Endothelial cell of umbilical vein (primary cell): Measurements from ENCODE around the gene SLTM. TPM values are rescaled to one million over a fixed set of nuclear protein-coding genes. Genes with fewer than 3 reads are reported as not detected.

Experiments
- BruUV-seq: library from RNA; stranded (reverse); fragments of 400-500 nt; replicated peaks from 2 replicates; lab custom pipeline; 2021; lab: Mats Ljungman, UMichigan
- CTCF ChIA-PET: fragments of 300-600, 350-600 bp; sonication (Branson Sonifier 250); formaldehyde crosslinking; loops from one replicate; lab custom pipeline; 2021; ENCODE audit warnings: antibody characterized with exemption, inconsistent platforms; lab: Charles Lee
- POLR2A ChIA-PET: fragments of 300-600, 350-600 bp; sonication (Branson Sonifier 250); formaldehyde crosslinking; loops from one replicate; lab custom pipeline; 2021; ENCODE audit warnings: antibody characterized with exemption, inconsistent platforms; lab: Charles Lee
- DNase-seq: peaks from one replicate; pipeline ENCODE4 v3.0.0-alpha.2; 2011; ENCODE audit warnings: low read depth, low spot score
- FAIRE-seq: peaks from 2 replicates; lab custom pipeline; 2011; peaks lifted over from hg19 to GRCh38; lab: Jason Lieb, UNC
- H2AFZ ChIP-seq: 2 replicates; pipeline ENCODE4 v1.6.0; 2012; ENCODE audit warnings: low read depth, low read length, control low read depth, inconsistent platforms
- H3K27ac ChIP-seq: 2 replicates; pipeline ENCODE4 v1.5.1; 2011; ENCODE audit warnings: low read depth, mild to moderate bottlenecking, control low read depth, low read length, moderate library complexity; ENCODE audit not compliant: insufficient read depth
- H3K27me3 ChIP-seq, 2 experiments: 2 replicates each; pipeline versions ENCODE4 v1.6.0 to v1.6.1; 2011; ENCODE audit warnings: low read length in 2 of 2, mixed read lengths in 1 of 2; ENCODE audit not compliant: control insufficient read depth in 2 of 2, insufficient read depth in 2 of 2
- H3K36me3 ChIP-seq, 2 experiments: 2 replicates in 1 of 2; 3 replicates in 1 of 2; pipeline ENCODE4 v1.5.1; 2011; ENCODE audit warnings: low read length in 2 of 2, mild to moderate bottlenecking in 1 of 2, moderate library complexity in 1 of 2; ENCODE audit not compliant: control insufficient read depth in 2 of 2, insufficient read depth in 2 of 2; ENCODE audit errors: extremely low read depth in 1 of 2
- H3K4me1 ChIP-seq: 3 replicates; pipeline ENCODE4 v1.5.1; 2011; ENCODE audit warnings: mild to moderate bottlenecking, low read length; ENCODE audit not compliant: control insufficient read depth, insufficient read depth; ENCODE audit errors: extremely low read depth
- H3K4me2 ChIP-seq: 2 replicates; pipeline ENCODE4 v1.6.1; 2011; ENCODE audit warnings: low read length, control low read depth, mixed read lengths; ENCODE audit not compliant: insufficient read depth
- H3K4me3 ChIP-seq, 3 experiments: fragments of 200-600 bp in 1 of 3; sonication (generic), shearing (Covaris generic) in 1 of 3; replicated peaks in 1 of 3; 2 replicates each; pipeline ENCODE4 v1.5.1; 2011 to 2016; ENCODE audit warnings: control low read depth in 3 of 3, low read length in 3 of 3, mild to moderate bottlenecking in 2 of 3, inconsistent platforms in 1 of 3, low read depth in 1 of 3, moderate library complexity in 1 of 3; ENCODE audit not compliant: insufficient read depth in 1 of 3
- H3K79me2 ChIP-seq: 2 replicates; pipeline ENCODE4 v1.6.0; 2012; ENCODE audit warnings: low read length, inconsistent platforms; ENCODE audit not compliant: control insufficient read depth, insufficient read depth
- H3K9ac ChIP-seq: replicated peaks from 2 replicates; pipeline ENCODE3; 2011; ENCODE audit warnings: low read length, control low read depth; ENCODE audit not compliant: insufficient read depth; ENCODE audit errors: extremely low read depth
- H3K9me1 ChIP-seq: replicated peaks from 3 replicates; pipeline ENCODE4 v1.6.0; 2011; ENCODE audit warnings: mild to moderate bottlenecking, low read length; ENCODE audit not compliant: control insufficient read depth, insufficient read depth; ENCODE audit errors: extremely low read depth
- H3K9me3 ChIP-seq: replicated peaks from 2 replicates; pipeline ENCODE4 v1.5.1; 2012; ENCODE audit warnings: low read length, inconsistent platforms; ENCODE audit not compliant: control insufficient read depth, insufficient read depth
- H4K20me1 ChIP-seq: replicated peaks from 2 replicates; pipeline ENCODE3; 2011; ENCODE audit warnings: mild to moderate bottlenecking, low read length; ENCODE audit not compliant: control insufficient read depth, insufficient read depth; ENCODE audit errors: extremely low read depth
- EZH2 ChIP-seq: IDR thresholded peaks from 2 replicates; pipeline ENCODE4 v1.6.1; 2012; ENCODE audit warnings: borderline replicate concordance, low read depth, mild to moderate bottlenecking, moderate library complexity, low read length, inconsistent platforms; ENCODE audit not compliant: severe bottlenecking
- FOS ChIP-seq: IDR thresholded peaks from 2 replicates; pipeline ENCODE4 v1.6.1; 2011; ENCODE audit warnings: mild to moderate bottlenecking, low read length, moderate library complexity, borderline replicate concordance; ENCODE audit not compliant: insufficient read depth
- GATA2 ChIP-seq: IDR thresholded peaks from 2 replicates; pipeline ENCODE4 v1.7.0; 2011; ENCODE audit warnings: low read depth, mild to moderate bottlenecking, moderate library complexity, mixed read lengths, low read length; ENCODE audit not compliant: insufficient read length, insufficient read depth
- JUN ChIP-seq: IDR thresholded peaks from 2 replicates; pipeline ENCODE4 v1.6.1; 2011; ENCODE audit warnings: borderline replicate concordance, low read depth; ENCODE audit not compliant: insufficient read length, insufficient read depth
- MYC ChIP-seq: IDR thresholded peaks from one replicate; pipeline ENCODE4 v1.6.1; 2011; ENCODE audit warnings: mild to moderate bottlenecking, low read depth, low read length
- POLR2A ChIP-seq: IDR thresholded peaks from 2 replicates; pipeline ENCODE4 v1.6.1; 2012; ENCODE audit warnings: low read depth, mild to moderate bottlenecking, control low read depth, low read length
- POLR2AphosphoS5 ChIP-seq: IDR thresholded peaks from 2 replicates; pipeline ENCODE4 v1.6.1; 2012; ENCODE audit warnings: low read depth, mild to moderate bottlenecking, control low read depth, low read length, moderate library complexity; ENCODE audit not compliant: insufficient read depth
- dilution Hi-C: fragments of 300-500 bp; cut with MboI; formaldehyde crosslinking; loops from one replicate; pipeline ENCODE4 v1.15.0; 2019; ENCODE audit warnings: low sequenced_read_pairs; ENCODE audit not compliant: extremely low pct_ligation_motif_present
- intact Hi-C: fragments of 100-400 bp; cut with micrococcal nuclease; formaldehyde crosslinking; loops from one replicate; pipeline ENCODE4 v1.10.0; 2022
- polyA plus RNA-seq, 4 experiments: library from polyadenylated mRNA; depleted of rRNA in 3 of 4; stranded (reverse) in 3 of 4; unstranded in 1 of 4; fragments of >200 nt; gene quantifications; 2 replicates each; pipeline versions ENCODE4 v1.2.1 to v1.2.3, GENCODE V29; 2011 to 2012; ENCODE audit warnings: missing spikeins in 1 of 4
- total RNA-seq: library from RNA; stranded (reverse); gene quantifications from 2 replicates; pipeline ENCODE4 v1.2.3, GENCODE V29; 2021
- TF ChIP-seq, protein P1 (sequence below), 2 donors: IDR thresholded peaks; 1 replicate in 1 of 2; 2 replicates in 1 of 2; pipeline ENCODE4 v1.5.1; 2011; ENCODE audit warnings: low read length in 2 of 2, mild to moderate bottlenecking in 2 of 2, moderate library complexity in 2 of 2, control low read depth in 1 of 2, inconsistent platforms in 1 of 2, low read depth in 1 of 2; ENCODE audit not compliant: insufficient read depth in 1 of 2; ENCODE audit errors: extremely low read depth in 1 of 2
- TF ChIP-seq, protein P2 (sequence below): IDR thresholded peaks from 2 replicates; pipeline ENCODE4 v1.6.1; 2011; ENCODE audit not compliant: insufficient read depth, insufficient read length

The SLTM gene
- total and polyA plus RNA-seq, 2 donors (not counting 3 experiments of a cell fraction or from before 2014, with no cell fraction given), result 28.1 to 93.0 TPM

GRCh38 chr15:58889363-58889762, 44.1 kb downstream of the SLTM start:
- DNase-seq, result no peak
- Histone ChIP-seq H3K27ac (no peak overlapping the region), H3K9ac (no peak overlapping the region), H3K9me1 (no peaks in the 10 kb centered on the region), H4K20me1 (no peaks in the 10 kb centered on the region), H3K4me1 (no peaks in the 10 kb centered on the region), H3K9me3 (no peaks in the 10 kb centered on the region), H3K27me3 (no peaks in the 10 kb centered on the region), H2AFZ (no peak overlapping the region), H3K36me3 (peaks cover 15 to 62% of the 10 kb centered on the region in 2 experiments), H3K79me2 (no peaks in the 10 kb centered on the region), H3K4me2 (no peak overlapping the region), H3K4me3 (no peak overlapping the region)
- ChIA-PET CTCF (no interaction called here), POLR2A (no interaction called here)
- intact Hi-C loops (no loop called here), dilution Hi-C loops (no loop called here)
- TF ChIP-seq POLR2AphosphoS5 (no peak), FOS (no peak), POLR2A (no peak), JUN (no peak), EZH2 (no peak), MYC (no peak), GATA2 (no peak)
- TF ChIP-seq, protein P1, sequence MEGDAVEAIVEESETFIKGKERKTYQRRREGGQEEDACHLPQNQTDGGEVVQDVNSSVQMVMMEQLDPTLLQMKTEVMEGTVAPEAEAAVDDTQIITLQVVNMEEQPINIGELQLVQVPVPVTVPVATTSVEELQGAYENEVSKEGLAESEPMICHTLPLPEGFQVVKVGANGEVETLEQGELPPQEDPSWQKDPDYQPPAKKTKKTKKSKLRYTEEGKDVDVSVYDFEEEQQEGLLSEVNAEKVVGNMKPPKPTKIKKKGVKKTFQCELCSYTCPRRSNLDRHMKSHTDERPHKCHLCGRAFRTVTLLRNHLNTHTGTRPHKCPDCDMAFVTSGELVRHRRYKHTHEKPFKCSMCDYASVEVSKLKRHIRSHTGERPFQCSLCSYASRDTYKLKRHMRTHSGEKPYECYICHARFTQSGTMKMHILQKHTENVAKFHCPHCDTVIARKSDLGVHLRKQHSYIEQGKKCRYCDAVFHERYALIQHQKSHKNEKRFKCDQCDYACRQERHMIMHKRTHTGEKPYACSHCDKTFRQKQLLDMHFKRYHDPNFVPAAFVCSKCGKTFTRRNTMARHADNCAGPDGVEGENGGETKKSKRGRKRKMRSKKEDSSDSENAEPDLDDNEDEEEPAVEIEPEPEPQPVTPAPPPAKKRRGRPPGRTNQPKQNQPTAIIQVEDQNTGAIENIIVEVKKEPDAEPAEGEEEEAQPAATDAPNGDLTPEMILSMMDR (IDR thresholded peaks at IDR 0.05; ENCODE audit: extremely low read depth in 1 of 2, insufficient read depth in 1 of 2, low read depth in 1 of 2, low read length in 2 of 2), result no peak
- TF ChIP-seq, protein P2, sequence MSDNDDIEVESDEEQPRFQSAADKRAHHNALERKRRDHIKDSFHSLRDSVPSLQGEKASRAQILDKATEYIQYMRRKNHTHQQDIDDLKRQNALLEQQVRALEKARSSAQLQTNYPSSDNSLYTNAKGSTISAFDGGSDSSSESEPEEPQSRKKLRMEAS, result no peak
- no TSS peak for BruUV-seq
- FAIRE-seq, result no peak
